ENCODE measurements around the gene LGR4.

DNA sequence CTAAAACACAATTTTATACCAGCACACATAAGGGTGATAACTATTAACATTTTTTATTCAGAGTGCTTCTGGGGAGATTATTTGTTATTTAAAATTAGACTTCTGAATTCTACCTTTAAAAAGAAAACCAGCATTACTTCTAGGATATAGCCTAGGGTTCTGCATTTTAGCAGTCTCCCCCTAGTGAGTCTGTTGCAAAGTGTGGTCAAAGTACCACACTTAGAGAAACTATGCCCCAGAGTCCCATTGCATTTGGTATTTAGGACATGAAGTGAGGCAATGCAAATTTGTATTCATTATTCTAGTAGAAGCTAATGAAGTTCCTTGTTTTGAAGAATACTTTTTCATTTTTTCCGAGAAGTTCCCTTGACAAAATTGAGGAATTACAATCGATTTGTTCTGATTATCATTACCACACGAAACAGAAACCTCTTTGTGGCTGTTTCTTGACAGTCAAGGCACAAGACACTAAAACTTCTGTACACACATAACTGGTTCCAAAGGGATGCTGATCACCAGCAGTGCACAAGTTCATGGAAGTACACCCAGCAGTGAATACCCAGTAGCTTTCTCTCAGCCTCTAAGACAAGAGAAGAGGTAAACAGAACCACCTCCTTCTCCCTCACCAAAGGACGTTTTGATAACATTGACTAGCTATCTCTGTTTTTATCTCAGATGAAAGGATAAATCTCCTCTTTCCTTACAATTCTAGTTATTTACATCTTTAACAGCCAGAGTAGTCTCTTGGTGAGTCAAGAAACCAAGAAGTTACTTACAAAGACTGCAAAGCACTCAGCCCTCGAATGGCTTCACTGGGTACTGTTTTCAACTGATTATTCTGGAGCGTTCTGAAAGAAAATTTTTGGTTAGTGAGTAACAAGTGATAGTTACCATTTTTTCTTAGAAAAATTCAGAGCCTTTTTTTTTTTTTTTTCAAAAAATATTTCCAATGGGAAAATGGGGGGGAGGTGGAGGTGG, 82.0 kb downstream of the LGR4 start:
- TF ChIP-seq, protein P1, sequence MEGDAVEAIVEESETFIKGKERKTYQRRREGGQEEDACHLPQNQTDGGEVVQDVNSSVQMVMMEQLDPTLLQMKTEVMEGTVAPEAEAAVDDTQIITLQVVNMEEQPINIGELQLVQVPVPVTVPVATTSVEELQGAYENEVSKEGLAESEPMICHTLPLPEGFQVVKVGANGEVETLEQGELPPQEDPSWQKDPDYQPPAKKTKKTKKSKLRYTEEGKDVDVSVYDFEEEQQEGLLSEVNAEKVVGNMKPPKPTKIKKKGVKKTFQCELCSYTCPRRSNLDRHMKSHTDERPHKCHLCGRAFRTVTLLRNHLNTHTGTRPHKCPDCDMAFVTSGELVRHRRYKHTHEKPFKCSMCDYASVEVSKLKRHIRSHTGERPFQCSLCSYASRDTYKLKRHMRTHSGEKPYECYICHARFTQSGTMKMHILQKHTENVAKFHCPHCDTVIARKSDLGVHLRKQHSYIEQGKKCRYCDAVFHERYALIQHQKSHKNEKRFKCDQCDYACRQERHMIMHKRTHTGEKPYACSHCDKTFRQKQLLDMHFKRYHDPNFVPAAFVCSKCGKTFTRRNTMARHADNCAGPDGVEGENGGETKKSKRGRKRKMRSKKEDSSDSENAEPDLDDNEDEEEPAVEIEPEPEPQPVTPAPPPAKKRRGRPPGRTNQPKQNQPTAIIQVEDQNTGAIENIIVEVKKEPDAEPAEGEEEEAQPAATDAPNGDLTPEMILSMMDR (IDR thresholded peaks at IDR 0.05): no peak; the same call in 1 of the 2 replicates
- TF ChIP-seq ZFX (IDR thresholded peaks at IDR 0.05; ENCODE audit: borderline replicate concordance): no peak

Measured in 22Rv1 (cell line).